ENCODE measurements around the gene DMBX1.

DMBX1 gene

DNA sequence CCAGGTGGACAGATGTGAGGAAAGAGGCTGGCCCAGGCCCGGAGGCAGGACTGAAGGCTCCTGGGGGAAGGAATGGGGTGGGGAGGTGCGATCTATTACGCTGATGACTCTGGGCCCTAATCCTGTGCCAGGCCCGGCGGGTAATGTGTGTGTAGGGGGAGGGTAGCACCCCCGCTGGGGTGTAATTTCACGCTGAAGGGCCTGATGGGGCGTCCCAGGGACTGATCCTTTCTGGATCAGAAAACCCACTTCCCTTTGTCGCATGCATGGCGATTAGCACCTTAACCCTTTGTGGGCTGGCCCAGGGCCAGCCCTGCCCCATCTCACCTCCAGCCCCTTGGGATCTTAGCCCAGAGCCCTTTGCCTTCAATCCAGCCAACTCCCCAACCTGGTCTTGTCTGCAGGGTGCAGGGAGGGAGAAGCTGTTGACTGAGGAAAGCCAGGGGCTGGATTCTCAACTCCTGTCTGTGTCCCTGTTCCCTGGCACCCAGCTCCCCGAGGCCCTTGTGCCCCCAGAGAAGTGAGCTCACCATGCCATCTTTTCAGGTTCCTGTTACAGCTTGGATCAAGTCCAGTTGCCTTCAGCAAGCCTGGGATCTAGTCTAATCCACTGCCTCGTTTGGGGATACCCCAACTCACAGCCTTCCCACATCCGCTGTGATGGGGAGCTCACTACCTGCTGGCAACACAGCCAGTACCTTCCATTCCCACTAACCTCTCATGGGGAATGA lies 35.8 kb downstream of the DMBX1 start:
- DNase-seq (ENCODE audit: low read depth, low spot score) = no peak
- H3K27ac ChIP-seq (ENCODE audit: low read length) = no peak overlapping the region
- H3K9me3 ChIP-seq (ENCODE audit: control insufficient read depth, insufficient read depth, low read length) = no peaks in the 10 kb centered on the region
- H3K4me3 ChIP-seq (ENCODE audit: low read length) = no peak overlapping the region
- no peaks in the 10 kb centered on the region for H3K36me3 ChIP-seq (ENCODE audit: control insufficient read depth, insufficient read depth, low read length)
- WGBS (ENCODE audit: insufficient coverage, insufficient read length) = no CpG with 5 or more reads among the region's 13 CpGs
- H3K4me1 ChIP-seq (ENCODE audit: control insufficient read depth, insufficient read depth, low read length) = peaks cover 11% of the 10 kb centered on the region
- H3K27me3 ChIP-seq (ENCODE audit: control insufficient read depth, insufficient read depth, low read length) = peaks cover 11% of the 10 kb centered on the region; the same call in 1 of the 2 replicates

DNA sequence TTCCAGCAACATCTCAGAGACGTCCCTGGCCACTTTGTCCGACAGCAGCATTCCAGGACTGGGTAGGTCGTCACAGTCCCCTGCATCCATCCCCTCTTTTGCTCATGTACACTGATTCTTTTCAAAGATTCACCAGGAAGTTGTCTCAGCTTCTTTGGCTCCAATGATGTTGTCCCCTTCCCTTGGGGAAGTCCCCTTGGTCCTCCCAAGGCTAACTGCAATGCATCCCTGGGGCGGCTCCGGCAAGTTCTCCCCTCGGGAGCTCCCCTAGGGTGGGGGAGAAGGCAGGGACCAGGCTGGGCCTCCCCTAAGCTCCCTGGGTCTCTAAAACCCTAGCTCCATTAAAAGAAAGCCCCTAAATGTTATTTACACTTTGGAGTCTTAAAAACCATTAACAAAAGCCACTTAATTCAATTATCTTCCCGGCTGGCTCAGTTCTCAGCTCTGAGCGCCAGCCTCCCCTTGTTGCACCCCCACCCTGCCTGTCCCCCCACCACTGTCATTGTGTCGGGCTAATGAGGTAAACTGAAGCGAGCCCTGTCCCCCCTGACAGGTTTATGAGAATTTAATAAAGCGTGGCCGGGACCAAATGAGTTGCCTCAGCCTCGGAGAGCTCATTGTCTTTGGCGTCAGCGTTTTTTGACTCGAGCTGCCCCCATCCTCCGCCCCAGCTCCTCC lies 36.5 kb downstream of the DMBX1 start:
- no peak for DNase-seq (ENCODE audit: low read depth, low spot score)
- WGBS (ENCODE audit: insufficient coverage, insufficient read length) = no CpG with 5 or more reads among the region's 17 CpGs
- Histone ChIP-seq H3K36me3 (ENCODE audit: control insufficient read depth, insufficient read depth, low read length) (no peaks in the 10 kb centered on the region), H3K9me3 (ENCODE audit: control insufficient read depth, insufficient read depth, low read length) (no peaks in the 10 kb centered on the region), H3K4me3 (ENCODE audit: low read length) (no peak overlapping the region), H3K27ac (ENCODE audit: low read length) (no peak overlapping the region), H3K27me3 (ENCODE audit: control insufficient read depth, insufficient read depth, low read length) (peaks cover 15% of the 10 kb centered on the region; the same call in 1 of the 2 replicates), H3K4me1 (ENCODE audit: control insufficient read depth, insufficient read depth, low read length) (peaks cover 13% of the 10 kb centered on the region)

DNA sequence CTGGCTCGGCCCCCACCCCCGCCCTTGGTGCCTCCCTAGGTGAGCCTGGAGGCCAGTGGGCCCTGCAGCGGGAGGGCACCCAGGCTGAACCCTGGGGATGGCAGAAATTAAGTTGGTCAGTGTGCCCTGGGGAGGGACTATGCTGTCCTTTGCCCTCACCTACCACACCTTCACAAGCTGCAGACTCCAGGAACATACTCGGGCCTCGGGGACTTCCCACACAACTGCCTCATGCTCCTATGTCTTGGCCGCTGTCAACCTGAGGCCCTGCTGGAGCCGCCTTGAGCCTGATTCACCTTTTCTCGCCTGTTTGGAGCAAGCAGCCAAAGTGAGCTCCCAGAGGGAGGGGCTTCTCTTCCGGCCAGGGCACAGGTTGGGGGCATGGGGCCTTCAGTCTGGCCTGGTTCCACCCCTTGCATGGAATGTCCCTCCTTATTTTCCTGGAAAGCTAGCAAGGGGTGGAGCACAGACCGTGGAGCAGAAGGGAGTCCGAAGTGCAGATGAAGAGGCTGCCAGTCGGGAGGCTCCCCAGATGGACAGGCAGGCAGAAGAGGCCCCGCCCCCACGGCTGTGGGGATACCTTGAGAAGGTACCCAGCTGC lies 37.2 kb downstream of the DMBX1 start:
- H3K36me3 ChIP-seq (ENCODE audit: control insufficient read depth, insufficient read depth, low read length) = no peaks in the 10 kb centered on the region
- H3K4me3 ChIP-seq (ENCODE audit: low read length) = no peak overlapping the region
- H3K4me1 ChIP-seq (ENCODE audit: control insufficient read depth, insufficient read depth, low read length) = peaks cover 13% of the 10 kb centered on the region
- H3K27ac ChIP-seq (ENCODE audit: low read length) = no peak overlapping the region
- no peak for DNase-seq (ENCODE audit: low read depth, low spot score)
- peaks cover 19% of the 10 kb centered on the region; the same call in 1 of the 2 replicates for H3K27me3 ChIP-seq (ENCODE audit: control insufficient read depth, insufficient read depth, low read length)
- no peaks in the 10 kb centered on the region for H3K9me3 ChIP-seq (ENCODE audit: control insufficient read depth, insufficient read depth, low read length)
- no CpG with 5 or more reads among the region's 14 CpGs for WGBS (ENCODE audit: insufficient coverage, insufficient read length)

DNA sequence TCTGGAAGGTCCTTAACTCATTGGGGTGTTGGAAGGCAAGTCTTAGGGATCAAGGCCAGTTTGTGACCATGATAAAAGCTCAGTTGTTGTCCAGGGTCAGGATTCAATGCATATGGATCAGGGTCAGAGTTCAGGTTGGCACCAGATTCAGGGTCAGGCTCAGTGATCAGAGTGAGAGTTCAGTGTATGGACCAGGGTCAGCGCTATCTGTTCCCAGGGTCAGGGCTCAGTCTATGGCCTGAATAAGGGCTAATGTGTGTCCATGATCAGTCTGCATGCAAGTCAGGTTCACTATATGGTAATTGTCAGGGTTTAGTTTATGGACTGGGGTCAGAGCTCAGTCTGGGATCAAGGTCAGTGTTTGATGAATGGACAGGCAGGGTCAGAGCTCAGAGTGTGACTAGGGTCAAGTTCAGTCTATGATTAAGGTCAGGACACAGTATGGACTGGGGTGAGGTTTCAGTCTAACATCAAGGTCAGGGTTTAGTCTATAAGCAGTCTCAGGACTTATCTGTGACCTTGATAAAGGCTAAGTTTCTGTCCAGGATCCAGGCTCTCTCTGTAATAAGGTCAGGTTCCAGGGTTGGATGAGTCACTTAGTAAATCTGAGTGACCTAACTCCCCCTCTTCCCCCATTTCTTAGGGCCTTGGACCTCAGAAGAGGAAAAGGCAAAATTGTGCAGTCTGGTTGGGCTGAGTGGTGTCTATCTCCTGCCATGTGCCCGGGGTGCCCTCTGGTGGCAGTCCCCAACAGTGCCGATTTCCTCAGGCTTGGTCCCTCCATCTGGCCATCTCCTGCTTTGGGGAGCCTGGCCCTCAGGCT lies 38.0 kb downstream of the DMBX1 start:
- Histone ChIP-seq H3K27ac (ENCODE audit: low read length) (no peak overlapping the region), H3K4me1 (ENCODE audit: control insufficient read depth, insufficient read depth, low read length) (peaks cover 11% of the 10 kb centered on the region), H3K9me3 (ENCODE audit: control insufficient read depth, insufficient read depth, low read length) (no peaks in the 10 kb centered on the region), H3K36me3 (ENCODE audit: control insufficient read depth, insufficient read depth, low read length) (no peaks in the 10 kb centered on the region), H3K27me3 (ENCODE audit: control insufficient read depth, insufficient read depth, low read length) (peaks cover 27% of the 10 kb centered on the region; the same call in 1 of the 2 replicates), H3K4me3 (ENCODE audit: low read length) (no peak overlapping the region)
- no peak for DNase-seq (ENCODE audit: low read depth, low spot score)
- WGBS (ENCODE audit: insufficient coverage, insufficient read length) = no CpG with 5 or more reads among the region's 3 CpGs

DNA sequence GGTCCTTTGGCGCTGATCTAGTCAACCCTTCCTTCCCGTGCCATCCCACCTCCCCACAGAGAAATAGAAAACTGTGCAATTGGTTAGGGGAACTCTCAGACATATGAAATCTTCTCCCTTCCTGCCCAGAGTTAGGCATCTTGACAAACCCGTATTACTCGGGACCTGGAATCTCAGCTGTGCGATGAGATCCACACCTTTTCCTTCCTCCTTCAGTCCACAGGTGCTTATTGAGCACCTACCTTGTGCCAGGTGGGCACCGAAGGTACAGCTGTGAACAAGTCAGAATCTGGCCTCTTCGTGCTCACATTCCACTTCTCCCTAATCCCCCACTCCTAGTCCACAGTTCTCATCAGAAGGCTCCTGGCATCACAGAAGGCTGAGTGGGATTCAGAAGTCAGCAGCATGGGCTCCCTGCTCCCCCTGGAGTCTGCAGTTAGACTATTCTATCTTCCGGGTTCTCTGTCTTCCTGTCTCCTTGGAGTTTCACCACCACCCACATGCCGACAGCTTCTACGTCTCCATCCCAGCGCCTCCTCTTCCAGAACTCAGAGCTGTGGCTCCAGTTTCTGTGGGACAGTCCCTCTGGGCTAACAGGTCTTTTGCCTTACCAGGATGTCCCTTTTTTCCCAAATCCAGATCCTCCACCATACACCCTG lies 38.8 kb downstream of the DMBX1 start:
- no peak for DNase-seq (ENCODE audit: low read depth, low spot score)
- peaks cover 28% of the 10 kb centered on the region; the same call in 1 of the 2 replicates for H3K27me3 ChIP-seq (ENCODE audit: control insufficient read depth, insufficient read depth, low read length)

DNA sequence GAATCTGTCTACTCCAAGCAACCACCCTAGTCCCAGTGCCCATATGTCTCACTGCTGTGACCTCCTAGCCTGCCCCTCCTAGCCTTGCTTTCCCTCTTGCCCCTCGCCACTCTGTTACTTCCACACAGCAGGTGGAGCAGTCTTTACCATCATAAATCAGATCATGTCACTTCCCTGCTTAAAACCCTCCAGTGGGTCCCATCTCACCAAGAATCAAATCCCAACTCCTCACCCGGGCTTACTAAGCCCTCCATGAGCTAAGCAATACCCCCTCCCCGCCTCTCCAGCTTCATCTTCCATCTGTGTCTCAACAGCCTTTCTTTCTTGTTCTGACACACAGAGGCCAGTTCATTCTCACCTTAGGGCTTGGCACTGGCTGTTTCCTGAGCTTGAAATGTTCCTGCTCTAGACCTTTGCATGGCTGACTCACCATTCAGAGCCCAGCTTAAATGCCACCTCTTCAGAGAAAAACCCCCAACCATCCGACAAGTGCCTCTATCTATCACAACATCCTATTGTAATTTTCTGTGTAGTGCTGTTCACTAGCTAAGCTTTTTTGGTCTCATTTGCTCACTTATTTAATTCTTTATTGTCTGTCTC lies 39.5 kb downstream of the DMBX1 start:
- Histone ChIP-seq H3K4me3 (ENCODE audit: low read length) (no peak overlapping the region), H3K36me3 (ENCODE audit: control insufficient read depth, insufficient read depth, low read length) (no peaks in the 10 kb centered on the region), H3K9me3 (ENCODE audit: control insufficient read depth, insufficient read depth, low read length) (no peaks in the 10 kb centered on the region), H3K4me1 (ENCODE audit: control insufficient read depth, insufficient read depth, low read length) (peaks cover 10% of the 10 kb centered on the region), H3K27ac (ENCODE audit: low read length) (no peak overlapping the region), H3K27me3 (ENCODE audit: control insufficient read depth, insufficient read depth, low read length) (peaks cover 35% of the 10 kb centered on the region)
- no peak for DNase-seq (ENCODE audit: low read depth, low spot score)
- no CpG with 5 or more reads among the region's 4 CpGs for WGBS (ENCODE audit: insufficient coverage, insufficient read length)

More for the DNA sequence above, 38.8 kb downstream of the DMBX1 start:
- WGBS (ENCODE audit: insufficient coverage, insufficient read length) = no CpG with 5 or more reads among the region's 11 CpGs
- H3K36me3 ChIP-seq (ENCODE audit: control insufficient read depth, insufficient read depth, low read length) = no peaks in the 10 kb centered on the region
- no peak overlapping the region for H3K27ac ChIP-seq (ENCODE audit: low read length)
- H3K4me3 ChIP-seq (ENCODE audit: low read length) = no peak overlapping the region
- no peaks in the 10 kb centered on the region for H3K9me3 ChIP-seq (ENCODE audit: control insufficient read depth, insufficient read depth, low read length)
- H3K4me1 ChIP-seq (ENCODE audit: control insufficient read depth, insufficient read depth, low read length) = peaks cover 10% of the 10 kb centered on the region

DNA sequence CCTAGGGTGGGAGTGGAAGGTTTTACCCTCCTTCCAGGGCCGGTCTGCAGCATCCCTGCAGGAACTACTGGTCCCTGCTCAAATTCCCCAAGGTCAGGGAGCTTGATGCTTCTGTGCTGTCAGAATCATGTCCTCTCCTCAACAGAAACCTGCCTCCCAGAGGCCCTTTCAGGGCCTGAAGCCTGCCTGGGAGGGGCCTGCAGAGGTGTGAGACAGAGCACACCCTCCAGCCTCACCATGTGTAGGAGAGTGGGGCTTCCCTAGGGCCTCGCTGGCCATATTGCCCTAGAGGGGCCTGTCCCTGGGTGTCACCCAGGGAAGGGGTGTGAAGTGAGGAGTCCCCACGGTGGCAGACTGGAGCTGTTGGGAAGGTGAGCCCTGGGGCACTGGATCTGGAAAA lies 40.7 kb downstream of the DMBX1 start:
- DNase-seq (ENCODE audit: low read depth, low spot score) = no peak
- Histone ChIP-seq H3K4me1 (ENCODE audit: control insufficient read depth, insufficient read depth, low read length) (peaks cover 10% of the 10 kb centered on the region), H3K36me3 (ENCODE audit: control insufficient read depth, insufficient read depth, low read length) (no peaks in the 10 kb centered on the region), H3K27me3 (ENCODE audit: control insufficient read depth, insufficient read depth, low read length) (peaks cover 41% of the 10 kb centered on the region), H3K27ac (ENCODE audit: low read length) (no peak overlapping the region), H3K9me3 (ENCODE audit: control insufficient read depth, insufficient read depth, low read length) (no peaks in the 10 kb centered on the region), H3K4me3 (ENCODE audit: low read length) (no peak overlapping the region)
- WGBS (ENCODE audit: insufficient coverage, insufficient read length) = no CpG with 5 or more reads among the region's 3 CpGs

DNA sequence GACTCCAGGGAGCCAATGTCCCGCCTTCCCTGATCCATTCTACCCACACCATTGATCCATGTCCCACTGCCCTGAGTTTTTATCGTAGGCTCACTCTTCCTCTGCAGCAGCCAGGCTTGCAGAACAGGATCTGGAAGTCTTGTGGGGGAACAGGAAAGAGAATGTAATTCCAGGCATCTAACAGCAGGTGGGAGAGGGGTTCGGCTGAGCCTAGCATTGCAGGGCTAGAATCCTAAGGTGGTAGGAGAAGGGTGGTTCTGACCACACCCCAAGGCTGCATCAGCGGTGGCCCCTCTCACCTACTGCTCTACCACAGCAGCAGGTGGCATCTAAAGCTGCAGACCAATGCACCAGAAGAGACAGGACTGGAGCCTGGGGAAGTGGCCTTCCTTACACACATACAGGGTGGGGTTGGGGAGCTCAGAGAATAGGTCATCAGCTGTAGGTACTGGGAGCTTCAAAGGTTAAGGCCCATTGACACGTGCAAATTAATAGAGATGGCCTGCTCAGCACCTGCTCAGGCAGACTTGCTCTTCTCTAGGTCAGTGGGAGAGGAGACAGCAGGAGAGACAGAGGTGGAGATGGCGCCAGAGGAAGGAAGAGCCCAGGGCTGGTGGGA lies 41.3 kb downstream of the DMBX1 start:
- H3K27ac ChIP-seq (ENCODE audit: low read length) = no peak overlapping the region

DNA sequence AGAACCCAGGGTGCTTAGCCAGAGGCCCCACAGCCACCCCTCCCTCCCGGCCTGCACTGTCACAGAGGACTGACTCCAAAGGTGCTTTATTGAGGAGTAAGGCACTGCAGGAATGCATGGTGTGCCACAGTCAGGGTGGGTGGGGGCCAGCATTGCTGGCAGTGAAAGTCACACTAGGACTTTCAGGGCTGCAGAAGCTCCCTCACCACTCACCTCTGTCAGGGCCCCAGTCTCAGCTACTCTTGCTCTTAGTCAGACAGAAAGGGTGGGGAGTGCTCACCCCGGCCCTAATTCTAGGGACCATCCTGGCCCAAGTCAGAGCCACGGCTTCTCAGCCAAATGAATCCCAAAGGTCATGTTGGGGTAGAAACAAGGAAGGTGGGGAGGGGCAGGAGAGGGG lies 42.5 kb downstream of the DMBX1 start:
- no peaks in the 10 kb centered on the region for H3K9me3 ChIP-seq (ENCODE audit: control insufficient read depth, insufficient read depth, low read length)
- DNase-seq (ENCODE audit: low read depth, low spot score) = no peak
- H3K4me1 ChIP-seq (ENCODE audit: control insufficient read depth, insufficient read depth, low read length) = peaks cover 2% of the 10 kb centered on the region
- WGBS (ENCODE audit: insufficient coverage, insufficient read length) = no CpG with 5 or more reads among the region's 3 CpGs
- no peaks in the 10 kb centered on the region for H3K36me3 ChIP-seq (ENCODE audit: control insufficient read depth, insufficient read depth, low read length)
- peaks cover 34% of the 10 kb centered on the region for H3K27me3 ChIP-seq (ENCODE audit: control insufficient read depth, insufficient read depth, low read length)
- H3K27ac ChIP-seq (ENCODE audit: low read length) = no peak overlapping the region
- no peak overlapping the region for H3K4me3 ChIP-seq (ENCODE audit: low read length)

More for the DNA sequence above, 41.3 kb downstream of the DMBX1 start:
- H3K27me3 ChIP-seq (ENCODE audit: control insufficient read depth, insufficient read depth, low read length) = peaks cover 36% of the 10 kb centered on the region
- DNase-seq (ENCODE audit: low read depth, low spot score) = no peak
- H3K36me3 ChIP-seq (ENCODE audit: control insufficient read depth, insufficient read depth, low read length) = no peaks in the 10 kb centered on the region
- H3K9me3 ChIP-seq (ENCODE audit: control insufficient read depth, insufficient read depth, low read length) = no peaks in the 10 kb centered on the region
- H3K4me3 ChIP-seq (ENCODE audit: low read length) = no peak overlapping the region
- H3K4me1 ChIP-seq (ENCODE audit: control insufficient read depth, insufficient read depth, low read length) = peaks cover 5% of the 10 kb centered on the region
- WGBS (ENCODE audit: insufficient coverage, insufficient read length) = no CpG with 5 or more reads among the region's 6 CpGs
